Measurements from ENCODE around the gene SPN.
"Not testable (repeated sequence)": the region's sequence is repeated elsewhere in the genome, so short reads cannot be mapped to it uniquely, and the experiment has no call there.

- TF ChIP-seq CTCF (IDR thresholded peaks at IDR 0.05; ENCODE audit: low read length); EZH2 (IDR thresholded peaks at IDR 0.05; ENCODE audit: borderline replicate concordance, low read length): not testable (repeated sequence)
These were observed 34.3 kb upstream of the SPN start for GRCh38 chr16:29628707-29629106.

Measured in OCI-LY1 (cell line).